Limb (tissue), 2 donors: ENCODE measurements around the gene PAQR6.

Experiments
- DNase-seq, 2 donors: peaks; one replicate each; pipeline ENCODE4 v3.0.0-alpha.2; 2016; ENCODE audit errors: extremely low spot score in 2 of 2

PAQR6 gene

GRCh38 chr1:156247460-156248322, at the start of gene PAQR6:
Gene PAQR6 (minus strand): TSS chr1:156248056. CDS start chr1:156246731, 1,325 bp downstream.
- DNase-seq = peak in 1 of 2 donors; percentile 66

GRCh38 chr1:156295391-156295947, 47.6 kb upstream of the PAQR6 start, which contains the start of gene GLMP:
Gene GLMP (minus strand): TSS chr1:156295679. CDS start chr1:156295645, 34 bp downstream.
- peak; percentile 64 to 75 for DNase-seq

- DNase-seq = no peak
Measured at GRCh38 chr1:156293895-156294294, 46.0 kb upstream of the PAQR6 start.

DNA sequence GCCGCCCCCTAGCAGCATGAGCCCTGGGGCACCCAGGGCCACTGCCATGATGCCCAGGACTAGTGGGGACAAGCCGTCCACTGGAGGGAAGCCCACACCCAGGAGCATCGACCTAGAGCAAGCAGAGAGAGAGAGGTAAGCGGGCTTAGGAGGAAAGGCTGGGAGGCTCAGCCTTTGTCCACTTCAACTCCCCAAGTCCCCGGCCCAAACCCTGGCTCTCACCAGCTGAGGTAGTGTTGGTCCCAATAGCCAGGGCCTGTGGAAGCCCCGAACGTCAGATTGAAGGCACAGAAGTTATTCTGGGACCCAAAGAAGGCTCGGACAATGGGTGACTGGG, 45.2 kb upstream of the PAQR6 start:
- no peak for DNase-seq

GRCh38 chr1:156291226-156292061, 43.6 kb upstream of the PAQR6 start:
- peak; percentile 80 to 86 for DNase-seq

- no peak for DNase-seq
Measured at GRCh38 chr1:156289857-156290256, 42.0 kb upstream of the PAQR6 start.

DNA sequence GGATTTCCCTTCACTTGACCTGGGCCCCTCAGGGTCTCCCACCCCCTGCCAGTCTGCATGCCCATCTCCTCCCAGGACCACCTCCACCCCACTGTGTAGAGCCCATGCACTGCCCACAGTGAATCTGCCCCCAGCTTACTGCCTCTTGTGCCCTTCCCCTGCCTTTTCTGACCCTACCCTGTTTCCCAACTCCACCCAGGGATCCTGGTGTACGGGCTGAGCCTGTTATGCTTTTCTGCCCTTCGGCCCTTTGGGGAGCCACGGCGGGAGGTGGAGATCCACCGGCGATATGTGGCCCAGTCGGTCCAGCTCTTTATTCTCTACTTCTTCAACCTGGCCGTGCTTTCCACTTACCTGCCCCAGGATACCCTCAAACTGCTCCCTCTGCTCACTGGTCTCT, 38.2 kb upstream of the PAQR6 start:
- no peak for DNase-seq

DNA sequence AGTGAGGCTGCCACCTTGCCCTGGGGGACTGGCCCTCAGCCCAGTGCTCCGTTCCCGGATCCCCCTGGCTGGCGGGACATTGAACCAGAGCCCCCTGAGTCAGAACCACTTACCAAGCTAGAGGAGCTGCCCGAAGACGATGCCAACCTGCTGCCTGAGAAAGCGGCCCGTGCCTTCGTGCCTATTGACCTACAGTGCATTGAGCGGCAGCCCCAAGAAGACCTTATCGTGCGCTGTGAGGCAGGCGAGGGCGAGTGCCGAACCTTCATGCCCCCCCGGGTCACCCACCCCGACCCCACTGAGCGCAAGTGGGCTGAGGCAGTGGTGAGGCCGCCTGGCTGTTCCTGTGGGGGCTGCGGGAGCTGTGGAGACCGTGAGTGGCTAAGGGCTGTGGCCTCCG, 37.6 kb upstream of the PAQR6 start:
- no peak for DNase-seq

DNA sequence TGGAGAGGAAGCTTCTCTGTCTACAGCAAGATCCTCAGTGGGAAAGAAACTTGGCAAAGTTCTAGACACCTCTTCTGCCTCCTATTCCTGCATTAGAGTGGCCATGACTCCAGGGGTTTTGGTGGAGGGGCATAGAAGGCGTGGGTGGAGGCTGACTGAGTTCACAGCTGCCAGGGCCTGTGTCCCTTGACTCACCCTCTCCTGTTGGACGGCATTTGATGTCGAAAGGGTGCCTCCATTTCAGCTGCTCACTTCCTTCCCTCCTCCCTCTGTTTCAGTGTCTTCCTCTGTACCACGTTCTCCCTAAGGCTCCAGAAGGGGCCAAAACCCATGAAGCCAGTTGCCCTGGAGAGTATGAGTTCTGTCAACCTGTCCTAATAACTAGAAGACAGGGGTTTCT, 36.9 kb upstream of the PAQR6 start:
- no peak for DNase-seq

- no peak for DNase-seq
Measured at GRCh38 chr1:156284112-156284511, 36.3 kb upstream of the PAQR6 start, which contains the start of gene TMEM79. Gene TMEM79 (plus strand): TSS chr1:156284325. CDS start chr1:156285227, 902 bp downstream.

DNA sequence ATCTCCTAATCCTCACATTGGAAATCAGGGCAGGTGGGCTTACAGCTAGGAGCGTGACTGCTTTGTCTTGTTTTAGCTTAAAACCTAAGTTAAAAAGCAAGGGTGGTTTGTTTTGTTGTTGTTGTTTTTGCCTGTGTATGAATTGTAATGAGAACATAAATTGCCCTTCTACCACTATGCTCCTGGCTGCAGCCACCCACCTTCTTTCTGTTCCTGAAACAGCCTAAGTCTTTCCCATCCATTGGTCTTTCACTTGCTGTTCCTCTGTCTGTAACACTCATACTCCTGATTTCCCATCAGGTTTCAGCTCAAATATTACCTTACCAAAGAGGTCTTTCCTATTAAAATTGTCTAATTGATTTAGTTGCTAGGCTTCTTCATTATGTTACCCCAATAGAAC, 35.7 kb upstream of the PAQR6 start:
- no peak for DNase-seq

GRCh38 chr1:156282479-156283222, 34.8 kb upstream of the PAQR6 start, which contains the start of gene SMG5:
Gene SMG5 (minus strand): TSS chr1:156282825. CDS start chr1:156282680, 145 bp downstream.
- peak; percentile 96 to 98 for DNase-seq

- no peak for DNase-seq
Measured at GRCh38 chr1:156281693-156282478, 34.0 kb upstream of the PAQR6 start.

- peak in 1 of 2 donors; percentile 3 for DNase-seq
Measured at GRCh38 chr1:156281281-156281680, 33.4 kb upstream of the PAQR6 start.

- DNase-seq = no peak
Measured at GRCh38 chr1:156279837-156280236, 32.0 kb upstream of the PAQR6 start.

DNA sequence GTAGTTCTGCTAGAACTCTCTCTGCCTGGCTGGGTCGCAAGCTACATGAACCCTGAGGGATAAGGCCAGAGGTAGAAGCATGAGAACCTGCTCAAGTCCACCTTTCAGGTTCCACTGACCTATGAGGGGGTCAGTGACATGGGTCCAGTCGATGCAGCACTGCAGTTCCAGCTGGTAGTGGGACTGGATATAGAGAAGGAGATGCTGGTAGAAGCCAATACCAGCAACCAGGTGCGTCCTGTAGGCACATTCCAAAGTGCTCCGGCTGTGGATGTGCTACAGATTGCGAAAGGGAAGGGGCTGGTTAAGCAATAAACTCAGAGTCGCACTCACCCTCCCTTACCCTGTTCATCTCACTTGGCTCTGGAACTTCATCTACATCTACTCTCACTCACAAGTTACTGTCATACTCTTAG, 29.1 kb upstream of the PAQR6 start:
- no peak for DNase-seq

GRCh38 chr1:156276532-156276931, 28.7 kb upstream of the PAQR6 start:
- no peak for DNase-seq

GRCh38 chr1:156270314-156270713, 22.5 kb upstream of the PAQR6 start:
- DNase-seq = no peak

DNA sequence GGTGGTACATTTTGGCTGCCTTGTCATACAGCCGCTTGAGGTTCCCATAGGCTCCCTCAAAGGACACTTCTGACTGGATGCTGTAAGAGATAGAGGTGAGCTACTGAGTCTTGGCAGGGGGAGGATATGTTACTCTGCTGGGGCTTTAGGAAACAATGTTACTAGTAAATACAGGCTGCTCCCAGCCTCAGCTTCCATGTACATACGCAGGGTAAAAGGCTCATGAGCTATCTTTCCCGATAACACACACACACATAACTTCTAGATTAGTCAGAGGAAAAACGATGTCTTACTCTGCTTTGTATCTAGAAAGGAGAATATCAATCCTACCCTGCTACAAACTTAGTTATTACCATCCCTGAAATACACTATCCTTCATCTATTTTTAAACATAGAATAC, 20.5 kb upstream of the PAQR6 start:
- no peak for DNase-seq

- DNase-seq = no peak
Measured at GRCh38 chr1:156266051-156266450, 18.2 kb upstream of the PAQR6 start.
